Kidney epithelial cell (primary cell): Measurements from ENCODE around the gene SPTBN1. TPM values are rescaled to one million over a fixed set of nuclear protein-coding genes. Genes with fewer than 3 reads are reported as not detected.

Experiments used
- DNase-seq: peaks from one replicate; pipeline ENCODE4 v3.0.0-alpha.2; 2010; ENCODE audit warnings: low read depth
- H3K27me3 ChIP-seq: 2 replicates; pipeline ENCODE4 v1.6.0; 2011; ENCODE audit warnings: low read length; ENCODE audit not compliant: control insufficient read depth, insufficient read depth
- H3K36me3 ChIP-seq: 2 replicates; pipeline ENCODE4 v1.5.1; 2011; ENCODE audit warnings: low read length; ENCODE audit not compliant: control insufficient read depth, insufficient read depth
- H3K4me3 ChIP-seq: 2 replicates; pipeline ENCODE4 v1.5.1; 2011; ENCODE audit warnings: low read depth, mild to moderate bottlenecking, control low read depth, low read length
- CTCF ChIP-seq: IDR thresholded peaks from 2 replicates; pipeline ENCODE4 v1.5.1; 2011; ENCODE audit warnings: mild to moderate bottlenecking, moderate library complexity, low read length, control low read depth, inconsistent platforms; ENCODE audit not compliant: insufficient read depth, poor library complexity, severe bottlenecking
- total RNA-seq: library from RNA; depleted of rRNA; stranded (reverse); fragments of >200 nt; gene quantifications from 2 replicates; pipeline ENCODE4 v1.2.3, GENCODE V29; 2015

SPTBN1 gene
- total RNA-seq, 1 donor from 2014 or later: 492 TPM

DNA sequence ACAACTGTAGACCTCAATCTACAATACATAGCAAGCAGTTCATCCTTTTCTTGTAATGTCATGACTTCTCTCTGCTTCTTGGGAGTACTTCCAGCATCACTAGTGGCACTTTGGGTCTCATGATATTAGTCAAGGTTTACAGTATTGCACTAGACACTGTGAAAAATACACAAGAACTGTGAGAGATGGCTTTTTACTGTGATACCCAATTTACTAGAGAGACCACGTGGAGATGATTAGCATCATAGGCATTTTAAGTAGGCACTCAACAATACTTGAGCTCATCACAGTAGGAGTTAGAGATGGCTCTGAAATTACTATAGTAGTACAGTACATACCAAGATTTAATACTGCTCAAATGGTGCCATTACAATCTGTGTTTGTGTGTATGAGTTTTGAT, 154.6 kb downstream of the SPTBN1 start:
- no peak for TF ChIP-seq CTCF
- Histone ChIP-seq H3K4me3 (no peak overlapping the region), H3K27me3 (no peaks in the 10 kb centered on the region), H3K36me3 (peaks cover 1% of the 10 kb centered on the region)
- DNase-seq: no peak

- no peak for TF ChIP-seq CTCF
- Histone ChIP-seq H3K27me3 (no peaks in the 10 kb centered on the region), H3K36me3 (peaks cover 1% of the 10 kb centered on the region), H3K4me3 (no peak overlapping the region)
- DNase-seq: no peak
Measured at GRCh38 chr2:54611830-54612545, 155.9 kb downstream of the SPTBN1 start.

- no peak for TF ChIP-seq CTCF
- Histone ChIP-seq H3K27me3 (no peaks in the 10 kb centered on the region), H3K4me3 (no peak overlapping the region), H3K36me3 (peaks cover 1% of the 10 kb centered on the region)
- no peak for DNase-seq
Measured at GRCh38 chr2:54613386-54613785, 157.3 kb downstream of the SPTBN1 start.

DNA sequence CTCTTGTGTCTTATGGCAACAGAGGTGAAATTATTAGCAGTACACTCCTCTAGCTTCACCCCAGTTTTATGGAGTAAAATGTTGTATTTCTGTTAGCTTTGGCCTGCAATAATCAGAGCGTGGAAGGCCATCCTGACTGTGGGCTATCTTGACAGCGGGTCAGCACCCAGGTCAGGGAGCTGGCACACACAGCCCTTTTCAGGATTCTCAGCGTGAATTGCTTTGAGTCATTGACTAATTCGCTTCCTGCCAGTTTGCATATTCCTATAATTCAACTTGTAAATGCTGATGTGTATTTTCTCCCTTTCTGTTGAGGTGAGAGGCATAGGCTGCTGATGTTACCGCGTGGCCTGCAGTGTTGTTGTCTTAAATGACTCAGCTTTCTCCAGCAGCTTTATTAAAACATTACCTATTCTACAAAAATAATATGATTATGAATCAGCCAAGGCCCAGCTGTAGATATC, 157.7 kb downstream of the SPTBN1 start:
- no peak overlapping the region for H3K4me3 ChIP-seq
- DNase-seq: no peak
- no peak for TF ChIP-seq CTCF

DNA sequence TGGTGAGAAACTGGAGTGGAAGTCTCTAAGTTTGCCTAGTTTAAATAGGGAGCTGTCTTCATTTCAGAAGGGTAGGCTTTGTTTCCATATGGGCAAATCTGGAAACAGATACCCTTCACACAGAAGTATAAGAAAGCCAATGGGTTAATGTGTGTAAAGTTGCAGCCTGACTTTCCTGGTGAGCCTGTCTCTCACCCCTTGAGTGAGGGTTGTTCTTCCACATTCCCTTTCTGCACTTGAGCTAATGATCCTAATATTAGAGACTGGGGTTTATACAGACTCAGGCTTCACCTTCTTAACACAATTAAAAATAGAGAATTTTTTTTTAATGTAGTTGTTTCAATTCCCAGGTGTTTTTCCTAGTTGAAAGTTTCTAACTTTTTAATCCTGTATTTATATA, 158.7 kb downstream of the SPTBN1 start:
- no peak for TF ChIP-seq CTCF

More for the DNA sequence above, 157.7 kb downstream of the SPTBN1 start:
- Histone ChIP-seq H3K36me3 (peaks cover 3% of the 10 kb centered on the region), H3K27me3 (no peaks in the 10 kb centered on the region)

More for the DNA sequence above, 158.7 kb downstream of the SPTBN1 start:
- Histone ChIP-seq H3K36me3 (peaks cover 3% of the 10 kb centered on the region), H3K27me3 (no peaks in the 10 kb centered on the region), H3K4me3 (no peak overlapping the region)
- DNase-seq: no peak
